Smooth muscle cell of the pulmonary artery (primary cell): ENCODE results near the gene BCAR1. TPM values are rescaled to one million over a fixed set of nuclear protein-coding genes. Genes with fewer than 3 reads are reported as not detected.

Experiments
- total RNA-seq: library from RNA; depleted of rRNA; stranded (reverse); fragments of >200 nt; gene quantifications from 2 replicates; pipeline ENCODE4 v1.2.3, GENCODE V29; 2014

The BCAR1 gene
- 73.6 and 165 TPM in 2 replicates for total RNA-seq

GRCh38 chr16:75251280-75252048 is at the start of gene BCAR1:
Gene BCAR1, minus strand, starts transcription at chr16:75251624. Its CDS starts 142 bp downstream, at chr16:75251482.

GRCh38 chr16:75218256-75219076 is 33.0 kb downstream of the BCAR1 start, which contains the start of gene CTRB1:
Gene CTRB1, plus strand, starts transcription at chr16:75218988. Its CDS starts 20 bp downstream, at chr16:75219008.

GRCh38 chr16:75206749-75207451 is 44.5 kb downstream of the BCAR1 start, which contains the start of gene CTRB2:
Gene CTRB2, minus strand, starts transcription at chr16:75207161. Its CDS starts 20 bp downstream, at chr16:75207141.

Other genes with a start within 250 kb of the BCAR1 start
- gene LDHD, start 134.8 kb downstream of the BCAR1 start, total RNA-seq: 2.3 and 5.0 TPM in 2 replicates
- 13.7 and 15.1 TPM in 2 replicates for gene ZFP1, start 103.1 kb downstream of the BCAR1 start, total RNA-seq
- not detected in 2 replicates for gene CTRB2, start 44.5 kb downstream of the BCAR1 start, total RNA-seq
- gene CTRB1, start 32.6 kb downstream of the BCAR1 start, total RNA-seq: not detected in 2 replicates
- gene CFDP1, start 181.9 kb upstream of the BCAR1 start, total RNA-seq: 36.0 and 39.9 TPM in 2 replicates
- 17.9 and 20.2 TPM in 2 replicates for gene TMEM170A, start 213.1 kb upstream of the BCAR1 start, total RNA-seq
- gene CHST6, start 243.8 kb upstream of the BCAR1 start, total RNA-seq: 0.83 and 2.1 TPM in 2 replicates